Motor neuron (in vitro differentiated cells): Measurements from ENCODE around the gene KCNQ2. TPM values are rescaled to one million over a fixed set of nuclear protein-coding genes. Genes with fewer than 3 reads are reported as not detected.
A peak's percentile ranks its signal among the peaks of the same experiment; 100 is the strongest.
"Not testable (repeated sequence)": the region's sequence is repeated elsewhere in the genome, so short reads cannot be mapped to it uniquely, and the experiment has no call there.

ENCODE experiments used
- ATAC-seq, 8 experiments: fragments of 200-7000 bp; cut with Tn5 transposase; replicated peaks in 6 of 8; 2 replicates each; pipeline ENCODE4 v1.8.0; 2021; ENCODE audit warnings: mild to moderate bottlenecking in 8 of 8, moderate library complexity in 8 of 8
- H3K27ac ChIP-seq, 2 donors: fragments of 250-450 bp; sonication (Bioruptor Pico); 2 replicates each; pipeline ENCODE4 v1.9.0; 2021; ENCODE audit warnings: antibody characterized with exemption in 2 of 2, mild to moderate bottlenecking in 2 of 2, moderate library complexity in 1 of 2
- H3K4me1 ChIP-seq, 2 donors: fragments of 250-450 bp; sonication (Bioruptor Pico); replicated peaks in 1 of 2; 2 replicates each; pipeline ENCODE4 v1.6.1; 2021; ENCODE audit warnings: antibody characterized with exemption in 2 of 2, mild to moderate bottlenecking in 2 of 2, moderate library complexity in 1 of 2
- H3K4me3 ChIP-seq, 5 donors: fragments of 250-450 bp; sonication (Bioruptor Pico); 2 replicates each; pipeline ENCODE4 v1.9.0; 2021; ENCODE audit warnings: antibody characterized with exemption in 5 of 5, mild to moderate bottlenecking in 5 of 5, moderate library complexity in 4 of 5
- WGBS, 10 experiments: fragments of 450-650 bp; shearing (Covaris generic); methylation state at CpG; one replicate each; pipeline ENCODE4 v1.0.0; 2022; 5-methylcytosine and 5-hydroxymethylcytosine counted together
- in situ Hi-C, 9 experiments: fragments of 400-800 bp; cut with MboI; loops; one replicate each; pipeline ENCODE4 v1.15.0; 2021; ENCODE audit warnings: low sequenced_read_pairs in 9 of 9, low pct_unique_long_range_greater_than_20kb in 2 of 9; ENCODE audit not compliant: unreplicated experiment in 9 of 9
- total RNA-seq, 8 experiments: library from RNA; unstranded; fragments of 300-600 nt; gene quantifications; 2 replicates each; pipeline versions ENCODE4 v1.2.3 to v1.2.4, GENCODE V29; 2022

The KCNQ2 gene
- 100 to 1,000 TPM in 1 of 8 experiments, 10 to 100 TPM in 4, 1 to 10 TPM in 1, under 1 TPM in 2; 0.18 to 124 (median 58.4) TPM for total RNA-seq

GRCh38 chr20:63471981-63472831 is at the start of gene KCNQ2:
TSS of gene KCNQ2 (minus strand) at chr20:63472655. CDS start at chr20:63472463, 192 bp downstream.
- H3K4me1 ChIP-seq = peaks cover 38 to 41% of the 10 kb centered on the region in 2 donors
- peak in 7 of 8 experiments; percentile 36 to 63 (median 47) for ATAC-seq
- WGBS, 10 experiments = 2% methylated on average over 10 of the region's 111 CpGs; no CpG with 5 or more reads in 9 of the 10 experiments

DNA sequence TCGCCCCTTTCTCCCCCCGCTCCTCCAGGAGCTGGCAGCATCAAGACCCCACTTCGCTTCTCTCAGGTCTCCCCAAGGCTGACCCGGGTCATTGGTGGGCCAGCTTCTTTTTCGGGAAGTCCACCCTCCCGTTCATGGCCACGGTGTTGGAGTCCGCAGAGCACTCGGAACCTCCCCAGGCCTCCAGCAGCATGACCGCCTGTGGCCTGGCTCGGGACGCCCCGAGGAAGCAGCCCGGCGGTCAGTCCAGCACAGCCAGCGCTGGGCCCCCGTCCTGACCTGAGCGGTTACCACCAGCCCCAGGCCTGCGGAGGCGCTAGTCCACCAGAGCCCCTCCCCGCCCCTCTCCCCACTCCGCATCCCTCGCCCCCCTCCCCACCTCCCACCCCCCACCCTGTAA is 49.1 kb upstream of the KCNQ2 start:
- in situ Hi-C loops = no loop called here

More at GRCh38 chr20:63471981-63472831, at the start of gene KCNQ2:
- H3K27ac ChIP-seq = peak within 1 kb of the TSS; percentile 64 to 77
- H3K4me3 ChIP-seq = peak within 1 kb of the TSS; percentile 57 to 96 (median 88)
- in situ Hi-C loops = no loop called here

DNA sequence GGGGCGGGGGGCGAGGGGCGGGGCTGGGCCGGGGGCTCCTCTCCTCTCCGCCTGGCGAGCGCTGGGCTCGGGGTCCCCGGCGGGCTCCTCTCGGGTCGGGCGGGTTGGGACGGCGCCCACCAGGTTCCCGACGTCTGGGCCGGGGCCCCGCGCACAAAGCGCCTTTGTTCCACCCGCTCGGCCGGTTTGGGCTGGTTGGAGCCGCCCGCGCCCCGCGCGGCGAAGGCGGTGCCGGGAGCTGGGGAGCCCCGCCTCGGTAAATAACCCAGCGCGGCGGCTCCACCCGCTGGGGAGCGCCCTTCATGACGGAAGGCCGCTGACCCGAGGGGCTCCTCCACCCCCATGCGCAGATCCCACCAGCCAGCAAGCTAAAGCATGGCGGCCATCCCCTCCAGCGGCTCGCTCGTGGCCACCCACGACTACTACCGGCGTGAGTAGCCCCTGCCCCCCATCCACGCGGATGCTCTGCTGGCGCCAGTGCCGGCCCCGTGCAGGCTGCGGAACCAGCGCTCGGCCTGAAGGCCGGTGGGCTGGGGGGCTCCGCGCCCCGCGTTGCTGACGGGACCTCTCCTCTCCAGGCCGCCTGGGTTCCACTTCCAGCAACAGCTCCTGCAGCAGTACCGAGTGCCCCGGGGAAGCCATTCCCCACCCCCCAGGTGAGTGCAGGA is 48.6 kb upstream of the KCNQ2 start:
- WGBS, 10 experiments = 0% methylated on average over 3 to 4 of the region's 68 CpGs; no CpG with 5 or more reads in 8 of the 10 experiments
- H3K27ac ChIP-seq = peak overlapping the region; percentile 95 to 100
- peak; percentile 55 to 76 (median 65) for ATAC-seq
- in situ Hi-C loops = no loop called here
- H3K4me1 ChIP-seq = peaks cover 15 to 31% of the 10 kb centered on the region in 2 donors
- peak overlapping the region; percentile 66 to 98 (median 80) for H3K4me3 ChIP-seq

More for the DNA sequence above, 49.1 kb upstream of the KCNQ2 start:
- peak overlapping the region; percentile 95 to 100 for H3K27ac ChIP-seq
- 0% methylated on average over 7 of the region's 23 CpGs; no CpG with 5 or more reads in 9 of the 10 experiments for WGBS, 10 experiments
- ATAC-seq = peak in 1 of 8 experiments; percentile 1
- H3K4me1 ChIP-seq = peaks cover 15 to 31% of the 10 kb centered on the region in 2 donors
- peak overlapping the region; percentile 66 to 98 (median 80) for H3K4me3 ChIP-seq

DNA sequence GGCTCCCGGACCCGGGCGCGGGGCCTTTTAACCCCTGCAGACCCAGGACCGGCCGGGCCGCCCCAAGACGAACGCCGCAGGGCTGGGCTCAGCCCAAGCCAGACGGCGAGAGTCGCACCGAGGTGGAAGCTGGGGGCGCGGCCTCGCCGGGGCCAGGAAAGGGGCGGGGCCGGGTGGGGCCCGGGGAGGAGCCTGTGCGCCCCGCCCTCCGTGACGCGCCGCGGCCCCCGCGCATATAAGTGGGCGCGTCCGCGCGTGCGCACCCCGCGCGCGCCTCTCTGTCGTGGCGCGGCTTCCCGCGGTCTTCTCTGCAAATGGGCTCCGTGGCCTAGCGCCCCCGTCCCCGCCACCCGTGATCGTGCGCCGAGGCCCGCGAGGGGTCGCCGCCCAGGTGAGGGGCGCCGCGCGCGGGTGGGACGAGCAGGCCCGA is 48.1 kb upstream of the KCNQ2 start, which contains the start of gene PPDPF:
TSS of gene PPDPF (plus strand) at position 262 of the 430 bp plus-strand sequence. CDS start 544 bp downstream, outside the sequence.
- ATAC-seq = peak; percentile 48 to 77 (median 72)
- Histone ChIP-seq H3K4me1 (peaks cover 15 to 31% of the 10 kb centered on the region in 2 donors), H3K27ac (peak within 1 kb of the TSS; percentile 95 to 100), H3K4me3 (peak within 1 kb of the TSS; percentile 66 to 98 (median 80))
- in situ Hi-C loops = no loop called here
- WGBS, 10 experiments = no CpG with 5 or more reads among the region's 64 CpGs

- Histone ChIP-seq H3K27ac (peak overlapping the region; percentile 95 to 100), H3K4me3 (peak overlapping the region; percentile 66 to 98 (median 80)), H3K4me1 (peaks cover 15 to 31% of the 10 kb centered on the region in 2 donors)
- 7% methylated on average over 15 of the region's 72 CpGs; no CpG with 5 or more reads in 9 of the 10 experiments for WGBS, 10 experiments
- in situ Hi-C loops = no loop called here
- peak; percentile 7 to 63 (median 59) for ATAC-seq
Measured at GRCh38 chr20:63519668-63520503, 47.4 kb upstream of the KCNQ2 start.

GRCh38 chr20:63518946-63519667 is 46.7 kb upstream of the KCNQ2 start:
- peaks cover 15 to 26% of the 10 kb centered on the region in 2 donors for H3K4me1 ChIP-seq
- ATAC-seq = no peak
- 77% methylated on average over 5 of the region's 32 CpGs; no CpG with 5 or more reads in 9 of the 10 experiments for WGBS, 10 experiments
- in situ Hi-C loops = no loop called here
- peak overlapping the region; percentile 66 to 98 (median 80) for H3K4me3 ChIP-seq
- peak overlapping the region in 1 of 2 donors; percentile 100 for H3K27ac ChIP-seq

DNA sequence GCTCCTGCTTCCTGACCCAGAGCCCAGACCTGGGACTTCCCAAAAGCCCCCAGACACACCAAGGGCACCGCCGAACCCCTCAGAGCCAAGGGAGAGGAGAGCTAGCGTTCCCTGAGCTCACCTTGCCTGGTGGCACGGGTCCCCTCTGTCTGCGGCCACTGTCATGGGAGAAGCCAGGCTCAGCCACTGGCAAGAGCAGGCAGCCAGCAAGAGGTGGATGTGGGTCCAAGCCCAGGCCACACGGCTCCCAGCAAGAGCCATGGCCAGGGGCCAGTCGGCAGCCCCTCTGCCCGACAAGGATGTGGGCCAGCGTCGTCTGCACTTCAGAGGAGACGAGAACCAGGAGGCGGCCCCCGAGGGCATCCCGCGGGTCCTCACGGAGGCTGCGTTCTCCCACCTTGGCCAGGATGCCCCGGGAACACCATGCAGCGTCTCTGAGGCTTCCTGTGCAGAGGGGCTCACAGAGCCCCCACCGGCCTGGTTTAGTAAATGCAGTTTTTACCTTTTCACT is 46.0 kb upstream of the KCNQ2 start:
- 40 to 100% (median 80%) methylated on average over 1 of the region's 20 CpGs; no CpG with 5 or more reads in 7 of the 10 experiments for WGBS, 10 experiments
- H3K27ac ChIP-seq = peak overlapping the region in 1 of 2 donors; percentile 60
- peaks cover 15 to 26% of the 10 kb centered on the region in 2 donors for H3K4me1 ChIP-seq
- in situ Hi-C loops = no loop called here
- H3K4me3 ChIP-seq = peak overlapping the region in 2 of 5 donors; percentile 80 to 98
- no peak for ATAC-seq

- Histone ChIP-seq H3K4me3 (no peak overlapping the region), H3K4me1 (peaks cover 15 to 26% of the 10 kb centered on the region in 2 donors)
- WGBS, 10 experiments = 73 to 100% methylated on average over 1 to 2 of the region's 32 CpGs; no CpG with 5 or more reads in 8 of the 10 experiments
Measured at GRCh38 chr20:63517376-63518309, 45.2 kb upstream of the KCNQ2 start.

DNA sequence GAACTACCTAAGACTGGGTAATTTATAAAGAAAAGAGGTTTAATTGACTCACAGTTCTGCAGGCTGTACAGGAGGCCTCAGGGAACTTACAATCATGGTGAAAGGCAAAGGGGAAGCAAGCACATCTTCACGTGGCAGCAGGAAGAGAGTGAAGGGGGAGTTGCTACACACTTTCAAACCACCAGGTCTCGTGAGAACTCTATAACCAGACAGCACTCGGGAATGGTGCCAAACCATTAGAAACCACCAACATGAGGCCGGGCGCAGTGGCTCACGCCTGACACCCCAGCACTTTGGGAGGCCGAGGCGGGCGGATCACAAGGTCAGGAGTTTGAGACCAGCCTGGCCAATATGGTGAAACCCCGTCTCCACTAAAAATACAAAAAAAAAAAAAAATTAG is 42.1 kb upstream of the KCNQ2 start:
- in situ Hi-C loops = not testable (repeated sequence)

More at GRCh38 chr20:63517376-63518309, 45.2 kb upstream of the KCNQ2 start:
- in situ Hi-C loops = no loop called here
- H3K27ac ChIP-seq = no peak overlapping the region
- no peak for ATAC-seq

DNA sequence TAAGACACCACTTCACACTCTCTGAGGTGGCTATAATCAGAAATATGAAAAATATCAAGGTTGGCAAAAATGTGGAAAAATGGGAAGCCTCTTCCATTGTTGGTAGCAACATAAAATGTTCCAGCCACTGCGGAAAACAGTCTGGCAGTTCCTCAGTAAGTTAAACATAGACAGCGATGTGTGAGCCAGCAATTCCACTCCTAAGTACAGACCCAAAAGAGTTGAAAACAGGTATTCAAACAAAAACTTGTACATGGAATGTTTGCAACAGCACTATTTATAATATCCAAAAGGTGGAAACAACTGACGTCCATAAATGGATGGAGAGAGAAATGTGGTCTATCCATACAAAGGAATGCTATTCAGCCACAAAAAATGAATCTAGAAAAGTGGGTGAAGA is 40.8 kb upstream of the KCNQ2 start:
- WGBS, 10 experiments = 29 to 100% (median 90%) methylated on average over 1 to 3 of the region's 3 CpGs
- Histone ChIP-seq H3K4me1 (peaks cover 2 to 6% of the 10 kb centered on the region in 2 donors), H3K4me3 (no peak overlapping the region), H3K27ac (no peak overlapping the region)
- ATAC-seq = no peak
- in situ Hi-C loops = no loop called here

More for the DNA sequence above, 42.1 kb upstream of the KCNQ2 start:
- ATAC-seq, H3K27ac ChIP-seq, H3K4me3 ChIP-seq: not testable (repeated sequence)
- peaks cover 9 to 19% of the 10 kb centered on the region in 2 donors for H3K4me1 ChIP-seq
- 14 to 85% (median 62%) methylated on average over 1 to 5 of the region's 10 CpGs; no CpG with 5 or more reads in 4 of the 10 experiments for WGBS, 10 experiments
